IMR-90 (cell line): Measurements from ENCODE around the gene BCLAF1. TPM values are rescaled to one million over a fixed set of nuclear protein-coding genes. Genes with fewer than 3 reads are reported as not detected.
A peak's percentile ranks its signal among the peaks of the same experiment; 100 is the strongest.

ENCODE experiments used
- ATAC-seq: fragments of 200-7000 bp; cut with Tn5 transposase; 2 replicates; pipeline ENCODE4 v1.9.1; 2020; ENCODE audit warnings: low read depth, mild to moderate bottlenecking, moderate library complexity
- BruUV-seq: library from RNA; stranded (reverse); fragments of 400-500 nt; replicated peaks from 2 replicates; lab custom pipeline; 2021; lab: Mats Ljungman, UMichigan
- CTCF ChIA-PET: fragments of 300-600 bp; formaldehyde crosslinking; extraction: SDS; loops from one replicate; lab custom pipeline; 2021; ENCODE audit warnings: antibody characterized with exemption; lab: Yijun Ruan, JAX
- POLR2A ChIA-PET: fragments of 300-600 bp; sonication (Branson Sonifier 250); formaldehyde crosslinking; loops from one replicate; lab custom pipeline; 2022; ENCODE audit warnings: antibody characterized with exemption; ENCODE audit not compliant: unreplicated experiment; lab: Charles Lee
- DNase-seq: peaks from one replicate; pipeline ENCODE4 v3.0.0; 2013
- H2AFZ ChIP-seq: replicated peaks from 2 replicates; pipeline ENCODE3; 2013; ENCODE audit warnings: low read length, mild to moderate bottlenecking; ENCODE audit not compliant: poor library complexity
- H2AK5ac ChIP-seq: 2 replicates; pipeline ENCODE4 v1.6.1; 2013; ENCODE audit warnings: low read depth, low read length, inconsistent platforms
- H2AK9ac ChIP-seq: replicated peaks from 2 replicates; pipeline ENCODE3; 2013; ENCODE audit warnings: mild to moderate bottlenecking, low read depth, low read length, moderate library complexity; ENCODE audit not compliant: poor library complexity
- H2BK120ac ChIP-seq: 2 replicates; pipeline ENCODE4 v1.6.1; 2013; ENCODE audit warnings: low read depth, low read length, inconsistent platforms
- H2BK15ac ChIP-seq: 3 replicates; pipeline ENCODE4 v1.6.1; 2013; ENCODE audit warnings: low read depth, low read length, inconsistent platforms
- H2BK20ac ChIP-seq: 2 replicates; pipeline ENCODE4 v1.6.1; 2013; ENCODE audit warnings: low read depth, mild to moderate bottlenecking, inconsistent platforms, low read length, moderate library complexity
- H2BK5ac ChIP-seq: 2 replicates; pipeline ENCODE4 v1.6.1; 2013; ENCODE audit warnings: mild to moderate bottlenecking, low read depth, low read length, inconsistent platforms; ENCODE audit not compliant: poor library complexity, severe bottlenecking
- H3K14ac ChIP-seq: replicated peaks from 2 replicates; pipeline ENCODE4 v1.6.1; 2013; ENCODE audit warnings: low read depth, low read length, inconsistent platforms
- H3K18ac ChIP-seq: 2 replicates; pipeline ENCODE4 v1.6.1; 2013; ENCODE audit warnings: low read depth, low read length, control low read depth
- H3K23ac ChIP-seq: 2 replicates; pipeline ENCODE4 v1.6.1; 2013; ENCODE audit warnings: low read depth, low read length, inconsistent platforms
- H3K27ac ChIP-seq: 2 replicates; pipeline ENCODE4 v1.5.1; 2013; ENCODE audit warnings: mild to moderate bottlenecking, control low read depth, low read length; ENCODE audit not compliant: insufficient read depth
- H3K27me3 ChIP-seq: 2 replicates; pipeline ENCODE4 v1.6.1; 2013; ENCODE audit warnings: low read length; ENCODE audit not compliant: control insufficient read depth, insufficient read depth
- H3K36me3 ChIP-seq: 2 replicates; pipeline ENCODE4 v1.6.1; 2013; ENCODE audit warnings: low read length, mixed read lengths; ENCODE audit not compliant: control insufficient read depth, insufficient read depth
- H3K4ac ChIP-seq: 2 replicates; pipeline ENCODE4 v1.6.1; 2013; ENCODE audit warnings: low read depth, low read length, inconsistent platforms
- H3K4me1 ChIP-seq: 2 replicates; pipeline ENCODE4 v1.6.1; 2013; ENCODE audit warnings: low read length, mixed read lengths; ENCODE audit not compliant: control insufficient read depth, insufficient read depth
- H3K4me2 ChIP-seq: 2 replicates; pipeline ENCODE4 v1.6.1; 2013; ENCODE audit warnings: low read depth, mild to moderate bottlenecking, control low read depth, low read length, moderate library complexity
- H3K4me3 ChIP-seq: 2 replicates; pipeline ENCODE4 v1.5.1; 2013; ENCODE audit warnings: low read depth, mild to moderate bottlenecking, control low read depth, low read length, moderate library complexity; ENCODE audit not compliant: insufficient read depth
- H3K56ac ChIP-seq: 2 replicates; pipeline ENCODE4 v1.6.1; 2013; ENCODE audit warnings: low read length, inconsistent platforms; ENCODE audit not compliant: insufficient read depth; ENCODE audit errors: extremely low read depth
- H3K79me1 ChIP-seq, 2 experiments: 2 replicates each; pipeline ENCODE4 v1.6.1; 2013; ENCODE audit warnings: low read length in 2 of 2, inconsistent platforms in 1 of 2, low read depth in 1 of 2
- H3K9ac ChIP-seq: 2 replicates; pipeline ENCODE4 v1.6.1; 2013; ENCODE audit warnings: low read depth, low read length, control low read depth
- H3K9me1 ChIP-seq: 2 replicates; pipeline ENCODE4 v1.6.1; 2013; ENCODE audit warnings: low read length, inconsistent platforms; ENCODE audit not compliant: insufficient read depth
- H3K9me3 ChIP-seq: 2 replicates; pipeline ENCODE4 v1.6.1; 2013; ENCODE audit warnings: low read length; ENCODE audit not compliant: control insufficient read depth, insufficient read depth
- H4K20me1 ChIP-seq: 2 replicates; pipeline ENCODE4 v1.6.1; 2013; ENCODE audit warnings: low read length, inconsistent platforms; ENCODE audit not compliant: insufficient read depth
- H4K5ac ChIP-seq: 2 replicates; pipeline ENCODE4 v1.6.1; 2013; ENCODE audit warnings: mild to moderate bottlenecking, low read depth, low read length, control low read depth
- H4K8ac ChIP-seq, 2 experiments: 2 replicates each; pipeline ENCODE4 v1.6.1; 2013; ENCODE audit warnings: low read depth in 2 of 2, low read length in 2 of 2, control low read depth in 1 of 2, inconsistent platforms in 1 of 2
- H4K91ac ChIP-seq: 2 replicates; pipeline ENCODE4 v1.6.1; 2013; ENCODE audit warnings: low read depth, low read length, inconsistent platforms; ENCODE audit not compliant: insufficient read depth
- CHD1 ChIP-seq: IDR thresholded peaks from 2 replicates; pipeline ENCODE4 v1.6.1; 2012; ENCODE audit warnings: low read depth, low read length, improper control_type of control experiment
- CTCF ChIP-seq: conservative IDR thresholded peaks from 2 replicates; pipeline ENCODE4 v1.5.1; 2012; ENCODE audit warnings: mild to moderate bottlenecking, low read depth, low read length, improper control_type of control experiment
- FOS ChIP-seq: fragments of 150-350 bp; IDR thresholded peaks from 2 replicates; pipeline ENCODE4 v1.6.1; 2016; ENCODE audit warnings: low read depth, low read length
- MXI1 ChIP-seq: IDR thresholded peaks from 2 replicates; pipeline ENCODE4 v1.6.1; 2012; ENCODE audit warnings: low read depth, mild to moderate bottlenecking, low read length, moderate library complexity, borderline replicate concordance
- NFE2L2 ChIP-seq: fragments of 150-350 bp; IDR thresholded peaks from 2 replicates; pipeline ENCODE4 v1.6.1; 2016; ENCODE audit warnings: low read depth, mild to moderate bottlenecking, low read length
- POLR2A ChIP-seq: IDR thresholded peaks from 2 replicates; pipeline ENCODE4 v1.6.1; 2012; ENCODE audit warnings: mild to moderate bottlenecking, low read depth, low read length
- RAD21 ChIP-seq: IDR thresholded peaks from 2 replicates; pipeline ENCODE4 v1.6.1; 2012; ENCODE audit warnings: low read length, improper control_type of control experiment
- WGBS, 2 experiments: methylation state at CpG; one replicate each; pipeline versions ENCODE4 v1.1.5 to v1.1.7; 2013; ENCODE audit warnings: missing lambda C conversion rate in 2 of 2; ENCODE audit not compliant: insufficient read length in 1 of 2; ENCODE audit errors: extremely low coverage in 2 of 2; 5-methylcytosine and 5-hydroxymethylcytosine counted together
- dilution Hi-C: fragments of 300-500 bp; cut with HindIII; formaldehyde crosslinking; loops from one replicate; pipeline ENCODE4 v1.14.3; 2018; ENCODE audit warnings: low sequenced_read_pairs; ENCODE audit not compliant: unreplicated experiment
- in situ Hi-C: fragments of 300-500 bp; cut with MboI; formaldehyde crosslinking; loops from 3 replicates; pipeline ENCODE4 v1.14.3; 2019; ENCODE audit warnings: low sequenced_read_pairs, inconsistent platforms, mixed read lengths
- intact Hi-C: fragments of 100-400 bp; cut with micrococcal nuclease; formaldehyde crosslinking; loops from 2 replicates; pipeline ENCODE4 v1.10.0; 2022
- polyA plus RNA-seq, 3 experiments: library from polyadenylated mRNA; depleted of rRNA; stranded (reverse); fragments of >200 nt; gene quantifications; 2 replicates each; pipeline ENCODE4 v1.2.3, GENCODE V29; 2012; ENCODE audit warnings: low replicate concordance in 1 of 3
- total RNA-seq: library from RNA; depleted of rRNA; stranded (reverse); fragments of >200 nt; gene quantifications from 2 replicates; pipeline ENCODE4 v1.2.3, GENCODE V29; 2012
- TF ChIP-seq, protein P1 (sequence below): fragments of 150-350 bp; IDR thresholded peaks from 2 replicates; pipeline ENCODE4 v1.6.1; 2017; ENCODE audit warnings: mild to moderate bottlenecking, antibody characterized with exemption, low read length, low read depth
- TF ChIP-seq, protein P2 (sequence below): fragments of 150-350 bp; IDR thresholded peaks from 2 replicates; pipeline ENCODE4 v1.6.1; 2016; ENCODE audit warnings: low read depth, mild to moderate bottlenecking, low read length, moderate library complexity, borderline replicate concordance

BCLAF1 gene
- total and polyA plus RNA-seq, 2 of the 4 experiments (the other 2 are of a cell fraction), result 34.0 to 141 TPM

DNA sequence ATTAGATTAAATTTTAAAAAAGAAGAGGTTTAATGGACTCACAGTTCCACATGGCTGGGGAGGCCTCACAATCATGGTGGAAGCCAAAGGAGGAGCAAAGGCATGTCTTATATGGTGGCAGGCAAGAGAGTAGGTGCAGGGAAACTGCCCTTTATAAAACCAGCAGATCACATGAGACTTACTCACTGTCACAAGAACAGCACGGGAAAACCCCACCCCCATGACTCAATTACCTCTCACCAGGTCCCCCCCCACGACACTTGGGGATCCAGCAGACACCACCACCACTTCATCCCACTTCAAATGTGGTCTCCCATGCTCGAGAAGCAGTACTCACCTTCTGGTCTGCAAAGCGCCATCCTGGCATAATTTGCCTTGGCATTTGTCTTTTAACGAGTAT lies 64.2 kb downstream of the BCLAF1 start:
- Histone ChIP-seq H3K9me3 (peaks cover 2% of the 10 kb centered on the region; the same call in 1 of the 2 replicates), H4K8ac (peak overlapping the region; percentile 65 to 66; a peak in 2 of 4 replicates), H3K27me3 (no peaks in the 10 kb centered on the region), H4K20me1 (no peaks in the 10 kb centered on the region), H2BK5ac (peak overlapping the region; percentile 53), H2AFZ (peak overlapping the region; percentile 68), H3K9me1 (no peaks in the 10 kb centered on the region; the same call in 1 of the 2 replicates), H2BK120ac (peak overlapping the region; percentile 86), H3K4me3 (no peak overlapping the region), H3K79me1 (no peaks in the 10 kb centered on the region), H2BK20ac (peak overlapping the region; percentile 92), H3K4me2 (no peak overlapping the region), H2BK15ac (peak overlapping the region; percentile 62; the same call in 2 of the 3 replicates), H3K18ac (peak overlapping the region; percentile 79), H3K23ac (no peak overlapping the region), H3K4me1 (peaks cover 5% of the 10 kb centered on the region), H3K56ac (no peak overlapping the region), H4K5ac (peak overlapping the region; percentile 46), H3K4ac (peak overlapping the region; percentile 90), H3K9ac (no peak overlapping the region), H3K14ac (0 out of 2 replicates have a peak overlapping the region, but pooled peaks have one; percentile 76), H4K91ac (peak overlapping the region; percentile 72), H3K36me3 (no peaks in the 10 kb centered on the region), H2AK9ac (no peak overlapping the region), H2AK5ac (peak overlapping the region; percentile 95), H3K27ac (peak overlapping the region; percentile 5; the same call in 1 of the 2 replicates)
- intact Hi-C loops, result loop anchor here (5.0 to 10.0 kb wide), 4 partner anchors 208 to 491 kb away; partner anchors contain the start of gene PDE7B
- no peak for ATAC-seq
- peak; percentile 31 for DNase-seq
- BruUV-seq, result no TSS peak
- dilution Hi-C loops, result no loop called here
- in situ Hi-C loops, result loop anchor here (5.0 kb wide), 1 partner anchor 688 kb away; no protein-coding TSS in a partner anchor
- ChIA-PET POLR2A (no interaction called here), CTCF (interaction anchor here (0.6 to 2.5 kb wide), 25 partner anchors 17 to 775 kb away, joined by 3 to 26 read pairs (median 3); no protein-coding TSS in a partner anchor)
- 33% methylated on average over 1 of the region's 5 CpGs; no CpG with 5 or more reads in 1 of the 2 experiments for WGBS, 2 experiments
- TF ChIP-seq CHD1 (no peak), POLR2A (no peak), MXI1 (no peak), CTCF (no peak), NFE2L2 (no peak), FOS (no peak), RAD21 (no peak)
- TF ChIP-seq, protein P1, sequence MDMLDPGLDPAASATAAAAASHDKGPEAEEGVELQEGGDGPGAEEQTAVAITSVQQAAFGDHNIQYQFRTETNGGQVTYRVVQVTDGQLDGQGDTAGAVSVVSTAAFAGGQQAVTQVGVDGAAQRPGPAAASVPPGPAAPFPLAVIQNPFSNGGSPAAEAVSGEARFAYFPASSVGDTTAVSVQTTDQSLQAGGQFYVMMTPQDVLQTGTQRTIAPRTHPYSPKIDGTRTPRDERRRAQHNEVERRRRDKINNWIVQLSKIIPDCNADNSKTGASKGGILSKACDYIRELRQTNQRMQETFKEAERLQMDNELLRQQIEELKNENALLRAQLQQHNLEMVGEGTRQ, result no peak
- TF ChIP-seq, protein P2, sequence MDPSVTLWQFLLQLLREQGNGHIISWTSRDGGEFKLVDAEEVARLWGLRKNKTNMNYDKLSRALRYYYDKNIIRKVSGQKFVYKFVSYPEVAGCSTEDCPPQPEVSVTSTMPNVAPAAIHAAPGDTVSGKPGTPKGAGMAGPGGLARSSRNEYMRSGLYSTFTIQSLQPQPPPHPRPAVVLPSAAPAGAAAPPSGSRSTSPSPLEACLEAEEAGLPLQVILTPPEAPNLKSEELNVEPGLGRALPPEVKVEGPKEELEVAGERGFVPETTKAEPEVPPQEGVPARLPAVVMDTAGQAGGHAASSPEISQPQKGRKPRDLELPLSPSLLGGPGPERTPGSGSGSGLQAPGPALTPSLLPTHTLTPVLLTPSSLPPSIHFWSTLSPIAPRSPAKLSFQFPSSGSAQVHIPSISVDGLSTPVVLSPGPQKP, result no peak
